Stimulated activated CD4-positive, alpha-beta T cell treated with anti-CD3 and anti-CD28 coated beads, Interleukin-2, amount 100 ng/mL, for 4 hours (primary cell): ENCODE data around the gene UBE2S.
"Not testable (repeated sequence)": the region's sequence is repeated elsewhere in the genome, so short reads cannot be mapped to it uniquely, and the experiment has no call there.

Experiments
- DNase-seq: peaks from one replicate; pipeline ENCODE4 v3.0.0-alpha.2; 2020; ENCODE audit warnings: low read depth

The UBE2S gene

GRCh38 chr19:55406091-55406825, 1.3 kb downstream of the UBE2S start:
- DNase-seq: no peak

GRCh38 chr19:55405638-55406037, 1.9 kb downstream of the UBE2S start:
- no peak for DNase-seq

DNA sequence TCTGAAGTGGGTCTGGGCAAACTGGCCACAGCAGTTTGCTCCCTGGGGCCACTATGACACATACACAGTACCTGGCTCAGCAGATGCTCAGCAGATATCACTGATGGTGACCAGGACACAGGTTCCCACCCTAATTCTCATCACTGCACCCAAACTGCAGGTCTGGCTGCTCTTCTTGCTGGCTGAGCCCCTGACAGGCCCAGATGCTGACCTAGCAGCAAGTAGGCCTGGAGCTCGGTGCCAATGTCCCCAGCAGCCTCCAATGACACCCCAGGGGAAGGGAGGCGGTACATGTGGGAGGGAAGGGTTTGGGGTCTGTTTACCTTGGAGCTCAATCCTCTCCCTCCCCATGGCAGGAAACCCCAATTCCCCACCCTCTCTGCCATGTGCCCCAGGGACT, 5.1 kb downstream of the UBE2S start:
- no peak for DNase-seq

- not testable (repeated sequence) for DNase-seq
Measured at GRCh38 chr19:55401390-55401789, 6.2 kb downstream of the UBE2S start.

DNA sequence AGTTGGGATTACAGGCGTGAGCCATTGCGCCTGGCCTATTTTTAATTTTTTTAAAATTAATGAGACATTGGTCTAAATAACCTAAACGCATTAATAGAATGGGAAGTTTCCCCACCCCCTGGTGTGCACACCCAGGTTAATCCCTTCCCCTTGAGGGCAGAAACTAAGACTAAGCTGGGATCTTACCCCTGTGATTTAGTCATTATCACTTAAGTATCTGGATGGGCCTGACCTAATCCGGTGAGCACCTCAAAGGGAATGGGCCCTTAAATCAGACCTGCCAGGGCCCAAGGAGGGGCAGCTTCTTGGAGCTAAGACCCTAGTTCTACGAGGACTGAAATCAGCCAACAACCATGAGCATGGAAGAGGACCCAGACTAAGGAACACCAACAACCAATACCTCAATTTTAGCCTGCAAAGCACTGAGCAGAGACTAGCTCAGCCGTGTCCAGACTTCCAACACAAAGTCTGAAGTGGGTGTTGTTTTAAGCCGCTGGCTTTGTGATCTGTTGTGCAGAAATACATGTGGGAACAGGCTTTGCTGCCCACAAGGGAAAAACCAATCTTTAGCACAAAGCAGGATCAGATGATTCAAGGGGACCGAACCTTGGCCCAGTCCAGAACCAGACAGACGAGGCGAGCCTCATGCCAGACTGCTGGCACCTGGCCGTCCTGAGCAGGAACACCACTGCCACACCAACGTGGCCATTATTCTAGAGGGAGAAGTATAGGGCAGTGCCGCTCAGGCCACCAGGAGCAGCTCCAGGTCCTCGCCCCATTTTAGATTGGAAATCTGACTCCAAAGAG, 7.1 kb downstream of the UBE2S start:
- no peak for DNase-seq

DNA sequence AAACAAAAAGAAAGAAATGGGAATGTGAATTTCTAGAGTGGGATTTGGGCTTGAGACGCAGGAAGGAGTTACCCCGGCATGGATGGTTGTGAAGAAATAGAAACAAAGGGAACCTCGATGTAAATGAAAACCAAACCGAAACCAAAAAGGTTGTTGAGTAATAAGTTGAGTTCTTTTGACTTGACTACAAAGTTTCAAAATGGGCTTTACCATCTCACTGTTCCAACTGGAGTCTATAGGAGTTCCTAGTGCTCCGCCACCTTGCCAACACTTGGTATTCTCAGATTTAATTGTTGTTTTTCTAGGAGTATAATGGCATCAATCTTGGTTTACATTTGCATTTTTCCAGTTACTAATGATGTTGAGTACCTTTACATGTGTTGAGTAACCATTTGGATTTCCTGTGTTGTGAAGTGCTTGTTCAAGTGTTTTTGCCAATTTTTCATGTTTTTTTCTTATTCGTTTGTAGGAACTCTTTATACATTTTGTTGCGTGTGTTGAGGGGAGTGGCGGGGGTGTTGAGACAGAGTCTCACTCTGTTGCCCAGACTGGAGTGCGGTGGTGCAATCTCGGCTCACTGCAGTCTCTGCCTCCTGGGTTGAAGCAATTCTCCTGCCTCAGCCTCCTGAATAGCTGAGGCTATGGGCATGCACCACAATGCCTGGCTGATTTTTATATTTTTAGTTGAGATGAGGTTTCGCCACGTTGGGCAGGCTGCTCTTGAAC, 9.2 kb downstream of the UBE2S start:
- no peak for DNase-seq

DNA sequence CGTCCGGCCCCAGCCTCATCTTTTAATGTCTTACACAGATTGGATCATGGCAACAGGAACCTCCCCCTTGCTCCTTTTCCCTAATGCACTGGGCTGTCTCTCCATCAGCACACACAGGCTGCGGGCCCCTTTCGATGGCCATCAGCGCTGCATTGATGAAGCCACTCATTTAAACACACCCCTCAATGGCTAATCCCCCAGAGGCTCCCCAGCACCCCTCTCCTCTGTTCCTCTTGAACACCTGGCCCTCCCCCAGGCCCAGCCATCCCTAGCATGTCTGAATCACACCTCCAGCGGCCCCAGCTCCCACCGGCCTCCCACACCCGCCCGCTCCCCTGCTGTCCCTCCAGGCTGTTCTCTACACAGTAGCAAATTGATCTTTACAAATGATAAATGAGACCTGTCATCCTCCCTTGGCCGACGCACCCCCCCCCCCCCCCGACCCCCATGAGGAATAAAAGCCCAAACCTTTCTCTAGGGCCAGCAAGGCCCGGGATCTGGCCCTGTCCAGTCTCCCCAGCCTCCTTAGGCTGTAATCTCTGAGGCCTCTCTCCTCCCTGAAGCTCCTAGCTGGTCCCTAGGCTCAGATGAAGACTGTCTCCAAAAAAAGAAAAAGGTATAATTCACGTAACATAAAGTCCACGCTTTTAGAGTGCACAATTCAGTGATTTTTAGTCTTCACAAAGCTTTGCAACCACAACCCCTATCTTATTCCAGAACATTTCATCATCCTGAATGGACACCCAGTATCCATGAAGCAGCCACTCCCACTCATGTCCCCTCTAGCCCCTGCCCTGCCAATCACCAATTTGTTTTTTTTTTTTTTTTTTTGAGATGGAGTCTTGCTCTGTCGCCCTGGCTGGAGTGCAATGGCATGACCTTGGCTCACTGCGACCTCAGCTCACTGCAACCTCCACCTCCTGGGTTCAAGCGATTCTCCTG, 14.5 kb downstream of the UBE2S start:
- no peak for DNase-seq

DNA sequence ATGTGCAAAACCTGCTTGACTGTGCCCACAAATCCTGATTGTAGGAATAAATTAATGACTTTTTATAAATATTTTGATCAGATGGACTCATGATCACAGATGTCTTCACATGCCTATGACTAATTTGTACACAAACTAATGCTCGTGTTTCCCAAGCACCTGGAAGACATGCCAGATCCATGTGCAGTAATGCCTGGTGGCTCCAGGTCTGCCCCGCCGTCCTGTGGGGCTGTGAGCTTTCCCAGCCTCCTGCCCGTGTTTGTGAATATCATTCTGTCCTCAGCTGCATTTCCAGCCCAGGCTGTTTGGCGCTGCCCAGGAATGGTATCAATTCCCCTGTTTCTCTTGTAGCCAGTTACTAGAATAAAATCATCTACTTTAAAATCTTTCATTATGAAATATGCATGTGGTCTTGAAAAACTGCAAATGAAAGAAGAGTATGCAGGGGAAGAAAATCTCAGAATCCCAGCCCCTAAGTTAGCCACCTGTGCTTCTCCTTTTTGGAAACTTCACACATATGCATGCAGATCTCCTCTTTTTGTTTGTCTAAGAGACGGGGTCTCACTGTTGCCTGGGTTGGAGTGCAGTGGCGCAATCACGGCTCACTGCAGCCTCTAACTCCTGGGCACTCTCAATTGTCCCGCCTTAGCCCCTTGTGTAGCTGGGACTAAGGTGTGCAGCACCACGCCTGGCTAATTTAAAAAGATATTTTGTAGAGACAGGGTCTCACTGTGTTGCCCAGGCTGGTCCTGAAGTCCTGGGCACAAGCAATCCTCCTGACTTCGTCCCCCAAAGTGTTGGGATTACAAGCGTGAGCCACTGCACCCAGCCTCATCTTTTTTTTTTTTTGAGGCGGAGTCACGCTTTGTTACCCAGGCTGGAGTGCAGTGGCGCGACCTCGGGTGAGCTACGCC, 15.6 kb downstream of the UBE2S start:
- DNase-seq: no peak

DNA sequence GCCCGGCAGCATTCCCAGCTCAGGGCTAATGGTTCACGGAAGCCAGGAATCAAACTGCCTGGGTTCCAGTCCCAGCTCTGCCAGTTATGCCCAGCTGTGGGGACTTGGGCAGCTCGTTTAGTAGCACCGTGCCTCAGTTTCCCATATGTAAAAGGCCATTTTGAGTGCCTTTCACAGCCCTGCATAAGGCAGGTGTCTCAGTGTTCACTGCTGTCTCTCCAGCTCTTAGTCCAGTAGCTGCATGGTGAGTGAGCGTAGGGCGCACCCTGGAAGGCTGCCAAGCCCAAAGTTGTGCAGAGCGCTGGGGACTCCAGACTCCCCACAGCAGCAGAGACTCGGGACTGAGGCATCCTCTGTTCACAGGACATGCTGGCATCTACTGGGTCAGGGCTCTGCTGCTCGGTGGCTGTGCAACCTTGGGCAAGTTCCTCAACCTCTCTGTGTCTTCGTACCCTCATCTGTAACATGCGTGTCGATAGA, 16.4 kb downstream of the UBE2S start:
- no peak for DNase-seq

- DNase-seq: no peak
Measured at GRCh38 chr19:55390461-55390880, 17.1 kb downstream of the UBE2S start.

- no peak for DNase-seq
Measured at GRCh38 chr19:55389386-55390317, 17.9 kb downstream of the UBE2S start.

DNA sequence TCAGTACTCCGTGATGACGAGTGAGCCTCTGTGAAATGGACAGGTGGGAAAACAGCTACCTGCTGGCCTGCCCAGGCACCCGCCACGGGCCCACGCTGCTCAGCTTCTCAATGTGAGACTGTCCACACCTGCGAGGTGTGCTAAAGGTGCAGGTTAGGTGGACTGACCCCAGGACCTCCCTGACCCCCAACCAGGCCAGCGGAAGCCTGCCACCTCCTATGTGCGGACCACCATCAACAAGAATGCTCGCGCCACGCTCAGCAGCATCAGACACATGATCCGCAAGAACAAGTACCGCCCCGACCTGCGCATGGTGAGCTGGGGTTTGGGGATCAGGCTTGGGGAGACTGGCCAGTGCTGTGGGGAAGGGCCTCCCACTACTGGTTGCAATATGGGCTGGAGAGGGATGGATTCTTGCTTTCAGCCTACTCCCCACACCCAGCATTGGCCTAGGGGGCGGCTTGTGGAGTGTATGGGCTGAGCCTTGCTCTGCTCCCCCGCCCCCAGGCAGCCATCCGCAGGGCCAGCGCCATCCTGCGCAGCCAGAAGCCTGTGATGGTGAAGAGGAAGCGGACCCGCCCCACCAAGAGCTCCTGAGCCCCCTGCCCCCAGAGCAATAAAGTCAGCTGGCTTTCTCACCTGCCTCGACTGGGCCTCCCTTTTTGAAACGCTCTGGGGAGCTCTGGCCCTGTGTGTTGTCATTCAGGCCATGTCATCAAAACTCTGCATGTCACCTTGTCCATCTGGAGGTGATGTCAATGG, 19.7 kb downstream of the UBE2S start:
- DNase-seq: no peak

DNA sequence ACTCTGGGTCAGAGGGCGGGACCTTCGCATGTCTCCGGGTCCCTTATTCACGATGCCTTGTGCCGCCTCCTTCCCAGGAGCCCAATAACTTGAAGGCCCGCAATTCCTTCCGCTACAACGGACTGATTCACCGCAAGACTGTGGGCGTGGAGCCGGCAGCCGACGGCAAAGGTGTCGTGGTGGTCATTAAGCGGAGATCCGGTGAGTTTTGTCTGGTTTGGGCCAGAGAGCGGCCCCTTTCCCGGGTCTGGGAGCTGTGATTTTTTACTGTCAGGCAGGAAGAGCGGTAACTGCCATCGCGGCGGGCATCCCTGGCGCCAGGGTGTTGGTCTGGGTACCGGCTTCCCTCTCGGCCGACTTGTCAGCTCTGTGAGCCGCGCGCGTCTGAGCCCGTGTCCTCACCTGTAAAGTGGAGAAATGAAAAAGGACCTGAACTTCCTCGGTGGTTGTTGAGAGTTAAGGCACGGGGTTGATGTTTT, 21.1 kb downstream of the UBE2S start:
- DNase-seq: no peak

- DNase-seq: peak; percentile 97
Measured at GRCh38 chr19:55385724-55386492, 21.7 kb downstream of the UBE2S start, which contains the start of gene RPL28. TSS of gene RPL28 (plus strand) at chr19:55385932. CDS start at chr19:55386358, 426 bp downstream.

DNA sequence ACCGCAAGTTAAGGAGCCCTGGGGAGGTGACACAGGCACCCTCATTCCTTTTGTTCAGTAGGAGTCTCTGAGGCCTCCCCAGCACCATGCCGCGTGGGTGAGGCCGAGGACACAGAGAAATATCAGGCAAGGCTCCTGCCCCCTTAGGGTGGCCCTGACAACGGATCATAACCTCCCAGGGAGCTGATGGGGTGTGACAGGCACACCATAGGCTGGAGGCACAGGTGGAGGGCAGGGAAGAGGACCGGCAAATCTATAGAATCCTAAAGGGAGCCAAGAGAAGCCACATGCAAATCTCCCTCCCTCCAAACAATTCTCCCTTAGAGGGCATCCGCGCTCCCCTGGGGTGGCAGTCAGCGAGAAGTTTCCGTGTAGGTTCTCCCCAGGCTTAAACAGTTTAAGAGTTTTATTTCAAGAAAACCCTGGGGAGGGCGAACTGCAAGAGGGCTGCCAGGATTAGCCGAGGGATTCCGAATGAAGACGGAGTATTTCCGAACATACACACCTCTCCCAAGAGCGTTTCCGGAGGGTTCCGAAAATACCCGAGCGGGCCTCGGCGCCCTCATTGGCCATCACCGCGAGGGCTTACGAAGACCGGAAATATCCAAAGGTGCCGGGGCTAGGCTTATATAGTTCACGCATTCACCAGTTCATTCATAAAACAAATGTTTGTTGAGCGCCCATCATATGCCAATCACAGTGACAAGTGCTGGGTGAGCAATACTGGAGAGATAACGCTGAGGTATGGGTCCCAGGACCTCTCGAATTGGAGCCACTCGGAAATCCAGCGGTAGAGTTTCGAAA, 22.5 kb downstream of the UBE2S start:
- DNase-seq: peak; percentile 88

- DNase-seq: no peak
Measured at GRCh38 chr19:55384131-55384919, 23.3 kb downstream of the UBE2S start, which contains the start of gene TMEM238. TSS of gene TMEM238 (minus strand) at chr19:55384292. CDS start at chr19:55384259, 33 bp downstream.
